Ascending aorta (tissue), 2 donors: ENCODE measurements around the gene FAM221B. TPM values are rescaled to one million over a fixed set of nuclear protein-coding genes. Genes with fewer than 3 reads are reported as not detected.
A peak's percentile ranks its signal among the peaks of the same experiment; 100 is the strongest.

Experiments
- DNase-seq, 2 donors: peaks; one replicate each; pipeline ENCODE4 v3.0.0-alpha.2; 2019; ENCODE audit warnings: low spot score in 2 of 2
- H3K27ac ChIP-seq, 2 donors: fragments of 200-600 bp; sonication (generic); one replicate each; pipeline ENCODE4 v1.5.1; 2016 to 2017; ENCODE audit warnings: mild to moderate bottlenecking in 1 of 2
- H3K27me3 ChIP-seq: fragments of 200-600 bp; sonication (generic); one replicate; pipeline ENCODE4 v1.5.1; 2017
- H3K36me3 ChIP-seq, 2 donors: fragments of 200-600 bp; sonication (generic); one replicate each; pipeline ENCODE4 v1.5.1; 2016
- H3K4me1 ChIP-seq, 2 donors: fragments of 200-600 bp; sonication (generic); one replicate each; pipeline ENCODE4 v1.5.1; 2016 to 2017; ENCODE audit warnings: mild to moderate bottlenecking in 1 of 2
- H3K4me3 ChIP-seq, 2 donors: fragments of 200-600 bp; sonication (generic); one replicate each; pipeline ENCODE4 v1.5.1; 2016 to 2017; ENCODE audit warnings: mild to moderate bottlenecking in 1 of 2
- H3K9me3 ChIP-seq, 2 donors: fragments of 200-600 bp; sonication (generic); one replicate each; pipeline ENCODE4 v1.5.1; 2016
- CTCF ChIP-seq, 3 experiments: fragments of 200-600 bp in 2 of 3; fragments of 450-650 bp in 1 of 3; sonication (generic) in 2 of 3; IDR thresholded peaks; one replicate each; pipeline ENCODE4 v1.5.1; 2016 to 2019; ENCODE audit warnings: antibody characterized with exemption in 3 of 3, mild to moderate bottlenecking in 1 of 3, moderate library complexity in 1 of 3
- intact Hi-C: fragments of 100-400 bp; cut with DNase I; formaldehyde crosslinking; loops from one replicate; pipeline ENCODE4 v1.15.1; 2023
- total RNA-seq: library from RNA; depleted of rRNA; stranded (reverse); fragments of >200 nt; gene quantifications from one replicate; pipeline ENCODE4 v1.1.0, GENCODE V29; 2016

Gene FAM221B
- total RNA-seq, 1 donor from 2014 or later, result not detected

DNA sequence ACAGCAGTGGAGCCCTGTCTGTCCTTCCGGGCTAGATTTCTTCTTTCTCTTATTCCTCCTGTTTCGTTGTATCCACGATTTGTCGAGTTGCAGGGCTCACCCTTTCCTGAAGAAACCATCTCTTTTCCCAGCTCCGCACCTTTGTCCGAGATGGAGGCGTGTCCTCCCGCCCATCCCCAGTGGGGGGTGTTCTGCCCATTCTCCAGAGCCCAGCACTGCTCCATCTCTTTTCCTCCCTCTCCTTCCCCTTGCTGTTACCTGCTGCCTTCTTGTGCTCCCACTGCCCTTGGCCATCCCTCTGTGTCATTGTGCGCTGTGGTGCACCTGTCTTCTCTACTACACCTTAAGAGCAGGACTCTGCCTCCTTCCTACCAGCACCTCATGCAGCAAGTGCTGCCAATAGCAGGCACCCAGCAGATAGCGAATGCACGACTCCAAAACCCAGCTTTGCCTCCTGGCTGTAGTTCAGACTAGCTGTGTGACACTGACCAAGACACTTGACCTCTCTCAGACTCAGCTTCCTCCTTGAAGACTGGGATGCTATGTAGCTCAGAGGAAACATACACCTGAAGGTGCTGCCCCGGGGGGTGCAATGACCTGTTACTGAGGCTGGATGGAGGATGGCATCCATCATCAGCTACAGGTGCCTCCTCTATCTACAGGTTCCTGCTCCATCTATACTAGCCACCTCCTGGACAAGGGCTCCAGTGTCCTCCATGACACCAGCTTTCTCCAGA lies 32.8 kb upstream of the FAM221B start:
- H3K4me3 ChIP-seq, result no peak overlapping the region
- DNase-seq, result no peak
- H3K9me3 ChIP-seq, result no peaks in the 10 kb centered on the region
- TF ChIP-seq CTCF (IDR thresholded peaks at IDR 0.05), result no peak
- no peaks in the 10 kb centered on the region for H3K4me1 ChIP-seq
- H3K27ac ChIP-seq, result no peak overlapping the region
- no peaks in the 10 kb centered on the region for H3K36me3 ChIP-seq
- intact Hi-C loops, result no loop called here
- H3K27me3 ChIP-seq, result no peaks in the 10 kb centered on the region

DNA sequence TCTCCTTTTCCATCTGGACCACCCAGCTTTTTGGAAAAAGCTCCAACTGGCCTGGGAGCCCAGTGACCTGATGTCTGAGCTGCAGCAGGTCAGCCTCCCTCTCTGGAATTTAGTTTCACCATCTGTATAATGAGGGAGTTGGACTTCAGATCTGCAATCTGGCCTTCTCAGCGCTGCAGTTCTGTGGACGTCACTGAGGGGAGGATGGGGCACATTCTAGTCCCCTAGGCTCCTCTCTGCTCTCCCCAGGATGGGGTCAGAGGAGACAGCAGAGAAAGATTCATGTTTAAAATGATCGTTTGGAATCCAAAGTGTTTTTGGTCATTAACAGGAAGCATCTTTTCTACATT lies 31.4 kb upstream of the FAM221B start:
- Histone ChIP-seq H3K36me3 (no peaks in the 10 kb centered on the region), H3K4me3 (no peak overlapping the region), H3K27ac (no peak overlapping the region), H3K9me3 (no peaks in the 10 kb centered on the region), H3K27me3 (no peaks in the 10 kb centered on the region), H3K4me1 (no peaks in the 10 kb centered on the region)
- no peak for TF ChIP-seq CTCF (IDR thresholded peaks at IDR 0.05)
- DNase-seq, result no peak
- intact Hi-C loops, result no loop called here

- Histone ChIP-seq H3K4me3 (no peak overlapping the region), H3K9me3 (no peaks in the 10 kb centered on the region), H3K4me1 (no peaks in the 10 kb centered on the region), H3K27me3 (no peaks in the 10 kb centered on the region), H3K36me3 (no peaks in the 10 kb centered on the region), H3K27ac (no peak overlapping the region)
- intact Hi-C loops, result no loop called here
- DNase-seq, result no peak
- peak in 1 of 3 experiments; percentile 5 for TF ChIP-seq CTCF (IDR thresholded peaks at IDR 0.05)
Measured at GRCh38 chr9:35859310-35859989, 30.9 kb upstream of the FAM221B start.

- no peaks in the 10 kb centered on the region for H3K9me3 ChIP-seq
- peaks cover 4 to 7% of the 10 kb centered on the region in 2 donors for H3K36me3 ChIP-seq
- no peaks in the 10 kb centered on the region for H3K4me1 ChIP-seq
- intact Hi-C loops, result no loop called here
- DNase-seq, result no peak
- no peaks in the 10 kb centered on the region for H3K27me3 ChIP-seq
- no peak for TF ChIP-seq CTCF (IDR thresholded peaks at IDR 0.05)
- no peak overlapping the region for H3K27ac ChIP-seq
- H3K4me3 ChIP-seq, result no peak overlapping the region
Measured at GRCh38 chr9:35858458-35858857, 29.9 kb upstream of the FAM221B start.

GRCh38 chr9:35856882-35857281 lies 28.4 kb upstream of the FAM221B start:
- no peaks in the 10 kb centered on the region for H3K4me1 ChIP-seq
- no peak overlapping the region for H3K4me3 ChIP-seq
- no peak for TF ChIP-seq CTCF (IDR thresholded peaks at IDR 0.05)
- H3K27me3 ChIP-seq, result no peaks in the 10 kb centered on the region
- intact Hi-C loops, result no loop called here
- H3K9me3 ChIP-seq, result no peaks in the 10 kb centered on the region
- DNase-seq, result peak in 1 of 2 donors; percentile 47
- H3K36me3 ChIP-seq, result peaks cover 10 to 12% of the 10 kb centered on the region in 2 donors
- H3K27ac ChIP-seq, result no peak overlapping the region
